AML-193 (cell line): ENCODE data around the gene CRYBA2.

Experiments
- DNase-seq, 2 experiments: peaks; one replicate each; lab custom pipeline; 2025; lab: John Stamatoyannopoulos, UW

CRYBA2 gene

GRCh38 chr2:218993345-218994315, at the start of gene CRYBA2:
Gene CRYBA2 (minus strand): TSS chr2:218993422. CDS start chr2:218993176, 246 bp downstream.
- no peak for DNase-seq

- DNase-seq, result no peak
Measured at GRCh38 chr2:219042750-219043149, 49.5 kb upstream of the CRYBA2 start.

GRCh38 chr2:219042157-219042556, 48.9 kb upstream of the CRYBA2 start:
- DNase-seq, result no peak

GRCh38 chr2:219041252-219041651, 48.0 kb upstream of the CRYBA2 start, which contains the start of gene CFAP65:
Gene CFAP65 (minus strand): TSS chr2:219041516. CDS start chr2:219039048, 2,468 bp downstream.
- no peak for DNase-seq

- no peak for DNase-seq
Measured at GRCh38 chr2:219038600-219038999, 45.4 kb upstream of the CRYBA2 start.

- no peak for DNase-seq
Measured at GRCh38 chr2:219037783-219038499, 44.7 kb upstream of the CRYBA2 start.

GRCh38 chr2:219035942-219036341, 42.7 kb upstream of the CRYBA2 start:
- DNase-seq, result no peak

- DNase-seq, result no peak
Measured at GRCh38 chr2:219034823-219035222, 41.6 kb upstream of the CRYBA2 start.

GRCh38 chr2:219032051-219032745, 39.0 kb upstream of the CRYBA2 start:
- no peak for DNase-seq

GRCh38 chr2:219031005-219031738, 38.0 kb upstream of the CRYBA2 start:
- no peak for DNase-seq

GRCh38 chr2:219030177-219030940, 37.1 kb upstream of the CRYBA2 start:
- no peak for DNase-seq

- DNase-seq, result peak; percentile 54 to 56
Measured at GRCh38 chr2:219029829-219030165, 36.6 kb upstream of the CRYBA2 start.

- no peak for DNase-seq
Measured at GRCh38 chr2:219028996-219029828, 36.0 kb upstream of the CRYBA2 start.

GRCh38 chr2:219028141-219028540, 34.9 kb upstream of the CRYBA2 start:
- no peak for DNase-seq

GRCh38 chr2:219027511-219028055, 34.4 kb upstream of the CRYBA2 start:
- no peak for DNase-seq

- DNase-seq, result no peak
Measured at GRCh38 chr2:219026946-219027345, 33.7 kb upstream of the CRYBA2 start.

- no peak for DNase-seq
Measured at GRCh38 chr2:219025637-219026585, 32.7 kb upstream of the CRYBA2 start.

GRCh38 chr2:219024059-219024458, 30.8 kb upstream of the CRYBA2 start:
- no peak for DNase-seq
